NCI-H2227 treated with DMSO at 0.1 percent for 48 hours (cell line): ENCODE results near the gene NBAS.
"Not testable (repeated sequence)": the region's sequence is repeated elsewhere in the genome, so short reads cannot be mapped to it uniquely, and the experiment has no call there.

Experiments
- DNase-seq: peaks from one replicate; lab custom pipeline; 2025; lab: John Stamatoyannopoulos, UW

The NBAS gene

GRCh38 chr2:15260196-15260595 lies 300.9 kb downstream of the NBAS start:
- DNase-seq = no peak

GRCh38 chr2:15259356-15259756 lies 301.8 kb downstream of the NBAS start:
- peak; percentile 79 for DNase-seq

- not testable (repeated sequence) for DNase-seq
These were observed 302.7 kb downstream of the NBAS start for GRCh38 chr2:15258385-15258784.

GRCh38 chr2:15253835-15254286 lies 307.3 kb downstream of the NBAS start:
- DNase-seq = no peak

- DNase-seq = no peak
These were observed 307.9 kb downstream of the NBAS start for GRCh38 chr2:15253247-15253646.

- DNase-seq = no peak
These were observed 309.4 kb downstream of the NBAS start for GRCh38 chr2:15251753-15252152.

- DNase-seq = not testable (repeated sequence)
These were observed 310.2 kb downstream of the NBAS start for GRCh38 chr2:15250946-15251345.

GRCh38 chr2:15246870-15247269 lies 314.3 kb downstream of the NBAS start:
- no peak for DNase-seq

- DNase-seq = no peak
These were observed 317.4 kb downstream of the NBAS start for GRCh38 chr2:15243762-15244161.

- DNase-seq = no peak
These were observed 318.1 kb downstream of the NBAS start for GRCh38 chr2:15242936-15243461.

- DNase-seq = no peak
These were observed 319.2 kb downstream of the NBAS start for GRCh38 chr2:15241929-15242328.

GRCh38 chr2:15241201-15241600 lies 319.9 kb downstream of the NBAS start:
- DNase-seq = no peak

- DNase-seq = no peak
These were observed 323.1 kb downstream of the NBAS start for GRCh38 chr2:15238028-15238427.

GRCh38 chr2:15230599-15231192 lies 330.4 kb downstream of the NBAS start:
- no peak for DNase-seq

- DNase-seq = no peak
These were observed 334.5 kb downstream of the NBAS start for GRCh38 chr2:15226661-15227060.

GRCh38 chr2:15225131-15225530 lies 336.0 kb downstream of the NBAS start:
- DNase-seq = no peak

- no peak for DNase-seq
These were observed 336.5 kb downstream of the NBAS start for GRCh38 chr2:15224641-15225040.

- DNase-seq = no peak
These were observed 337.2 kb downstream of the NBAS start for GRCh38 chr2:15223887-15224286.

GRCh38 chr2:15222856-15223255 lies 338.3 kb downstream of the NBAS start:
- DNase-seq = no peak

GRCh38 chr2:15220603-15221002 lies 340.5 kb downstream of the NBAS start:
- DNase-seq = no peak

- DNase-seq = no peak
These were observed 342.6 kb downstream of the NBAS start for GRCh38 chr2:15218423-15219086.

GRCh38 chr2:15212249-15212648 lies 348.9 kb downstream of the NBAS start:
- DNase-seq = no peak

GRCh38 chr2:15210542-15210941 lies 350.6 kb downstream of the NBAS start:
- DNase-seq = not testable (repeated sequence)

GRCh38 chr2:15206419-15206818 lies 354.7 kb downstream of the NBAS start:
- DNase-seq = no peak
